ENCODE results near the gene CIDEA. TPM values are rescaled to one million over a fixed set of nuclear protein-coding genes. Genes with fewer than 3 reads are reported as not detected.

Gene CIDEA
- total RNA-seq, 2 donors from 2014 or later, result not detected

DNA sequence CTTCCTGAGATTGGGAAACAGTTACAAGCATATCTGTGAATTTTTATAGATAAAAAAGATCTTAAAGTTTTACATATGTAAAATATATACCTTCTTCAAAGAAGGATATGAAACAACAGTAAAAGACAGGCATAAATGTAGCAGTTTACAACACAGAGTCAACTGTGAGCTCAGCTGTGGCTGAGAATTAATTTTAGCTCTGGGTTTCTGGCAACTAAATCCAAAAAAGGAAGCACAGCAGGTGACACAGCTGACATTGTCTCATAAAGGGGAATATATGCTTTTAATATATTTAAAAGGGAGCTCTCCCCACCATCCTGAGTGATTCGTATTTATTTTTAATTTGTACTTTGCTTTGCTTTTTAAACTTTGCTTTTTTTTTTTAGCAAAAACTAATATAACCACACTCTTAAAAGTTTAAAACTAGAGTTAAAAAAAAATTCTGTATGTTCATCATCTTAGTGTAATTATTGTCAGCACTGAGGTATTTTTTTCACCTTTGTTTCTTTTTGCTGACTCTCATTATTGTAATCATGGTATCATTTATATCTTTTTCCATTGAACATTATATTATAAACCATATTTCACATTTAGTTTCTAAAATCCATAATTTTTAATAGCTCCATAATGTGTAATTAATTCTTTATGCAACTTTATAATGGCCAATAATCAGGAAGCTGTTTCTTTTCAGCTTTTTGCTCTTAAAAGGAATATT, 60.6 kb downstream of the CIDEA start:
- DNase-seq, result no peak
- H3K27me3 Mint-ChIP-seq (ENCODE audit: low read depth), result peaks cover 8% of the 10 kb centered on the region
- H3K9me3 Mint-ChIP-seq, result peaks cover 2% of the 10 kb centered on the region in 2 donors
- no peaks in the 10 kb centered on the region for H3K4me1 Mint-ChIP-seq (ENCODE audit: low read depth)
- no peak for ATAC-seq (replicated peaks in 1 of 2)
- peaks cover 2 to 7% of the 10 kb centered on the region in 2 donors for H3K36me3 Mint-ChIP-seq (ENCODE audit: insufficient read depth in 2 of 2)
- H3K27ac Mint-ChIP-seq, result no peak overlapping the region
- no peak overlapping the region for H3K4me3 Mint-ChIP-seq

DNA sequence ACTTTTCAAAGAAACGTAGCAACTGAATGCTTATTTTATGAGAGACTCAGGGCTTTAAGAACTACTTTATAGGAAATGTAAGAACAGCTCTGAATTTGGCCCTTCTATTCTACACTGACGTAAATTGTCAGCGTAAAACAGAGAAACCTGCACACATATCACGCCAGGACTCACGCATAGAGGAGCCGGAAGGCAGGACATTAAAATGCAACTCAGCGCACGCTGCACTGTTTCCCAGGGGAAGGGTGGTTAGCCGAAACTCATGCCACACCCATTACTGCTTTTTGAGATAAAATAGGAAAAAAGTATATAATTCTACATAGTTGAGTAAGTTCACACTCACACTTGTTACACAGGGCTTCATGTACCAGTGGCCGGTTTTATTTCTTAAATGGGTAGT, 61.3 kb downstream of the CIDEA start:
- DNase-seq, result no peak
- Mint-ChIP-seq H3K4me3 (no peak overlapping the region), H3K27ac (no peak overlapping the region), H3K27me3 (ENCODE audit: low read depth) (peaks cover 4% of the 10 kb centered on the region), H3K4me1 (ENCODE audit: low read depth) (no peaks in the 10 kb centered on the region), H3K36me3 (ENCODE audit: insufficient read depth in 2 of 2) (peaks cover 2 to 6% of the 10 kb centered on the region in 2 donors), H3K9me3 (peaks cover 2% of the 10 kb centered on the region in 2 donors)
- no peak for ATAC-seq (replicated peaks in 1 of 2)

GRCh38 chr18:12315911-12316310, 61.8 kb downstream of the CIDEA start:
- DNase-seq (no peak), ATAC-seq (replicated peaks in 1 of 2) (no peak)
- H3K9me3 Mint-ChIP-seq, result peaks cover 2% of the 10 kb centered on the region in 2 donors
- H3K4me1 Mint-ChIP-seq (ENCODE audit: low read depth), result no peaks in the 10 kb centered on the region
- H3K4me3 Mint-ChIP-seq, result no peak overlapping the region
- H3K27ac Mint-ChIP-seq, result no peak overlapping the region
- H3K27me3 Mint-ChIP-seq (ENCODE audit: low read depth), result no peaks in the 10 kb centered on the region
- peaks cover 2 to 6% of the 10 kb centered on the region in 2 donors for H3K36me3 Mint-ChIP-seq (ENCODE audit: insufficient read depth in 2 of 2)

GRCh38 chr18:12317664-12318333, 63.6 kb downstream of the CIDEA start:
- Mint-ChIP-seq H3K27ac (no peak overlapping the region), H3K9me3 (peaks cover 2% of the 10 kb centered on the region in 2 donors)
- ATAC-seq (replicated peaks in 1 of 2), result no peak

GRCh38 chr18:12318334-12318697, 64.2 kb downstream of the CIDEA start:
- Mint-ChIP-seq H3K4me3 (no peak overlapping the region), H3K27me3 (ENCODE audit: low read depth) (no peaks in the 10 kb centered on the region), H3K27ac (no peak overlapping the region), H3K36me3 (ENCODE audit: insufficient read depth in 2 of 2) (no peaks in the 10 kb centered on the region), H3K9me3 (no peaks in the 10 kb centered on the region), H3K4me1 (ENCODE audit: low read depth) (no peaks in the 10 kb centered on the region)
- no peak for DNase-seq
- ATAC-seq (replicated peaks in 1 of 2), result no peak

More at GRCh38 chr18:12317664-12318333, 63.6 kb downstream of the CIDEA start:
- no peaks in the 10 kb centered on the region for H3K4me1 Mint-ChIP-seq (ENCODE audit: low read depth)
- no peaks in the 10 kb centered on the region for H3K27me3 Mint-ChIP-seq (ENCODE audit: low read depth)
- no peak overlapping the region for H3K4me3 Mint-ChIP-seq
- DNase-seq, result no peak
- H3K36me3 Mint-ChIP-seq (ENCODE audit: insufficient read depth in 2 of 2), result no peaks in the 10 kb centered on the region

DNA sequence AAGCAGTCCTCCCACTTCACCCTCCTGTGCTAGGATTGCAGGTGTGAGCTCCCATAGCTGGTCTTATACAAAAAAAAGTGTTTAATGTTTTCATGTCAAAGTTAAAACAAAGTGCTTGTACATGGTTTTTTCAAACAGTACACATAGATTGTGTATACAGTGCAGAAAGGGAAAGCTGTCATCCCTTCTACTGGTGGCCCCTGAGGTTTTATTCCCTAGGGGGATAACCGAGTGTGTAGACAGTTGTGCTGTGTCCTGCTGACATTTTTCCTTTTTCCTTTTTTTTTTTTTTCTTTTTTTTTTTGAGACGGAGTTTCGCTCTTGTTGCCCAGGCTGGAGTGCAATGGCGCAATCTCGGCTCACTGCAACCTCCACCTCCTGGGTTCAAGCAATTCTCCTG, 64.7 kb downstream of the CIDEA start:
- H3K4me3 Mint-ChIP-seq, result no peak overlapping the region

DNA sequence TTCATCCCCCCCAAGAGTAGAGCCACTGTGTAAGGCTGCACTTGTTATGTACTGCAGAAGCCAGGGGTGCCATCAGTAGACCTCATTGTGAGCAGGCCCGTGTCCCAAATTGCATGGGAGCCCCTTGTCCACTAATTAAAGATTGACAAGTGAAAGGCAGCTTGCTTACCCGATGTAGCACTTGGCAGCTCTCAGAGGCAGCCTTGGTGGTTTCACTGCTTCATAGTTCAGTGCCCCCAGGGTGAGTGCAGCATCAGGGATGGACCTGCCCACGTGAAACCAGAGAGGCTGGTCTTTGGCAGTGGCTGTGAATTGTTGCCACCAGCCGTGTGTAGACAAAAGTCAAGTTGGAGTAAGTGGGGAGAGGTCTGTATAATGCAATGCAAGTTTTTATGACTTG, 67.2 kb downstream of the CIDEA start:
- Mint-ChIP-seq H3K36me3 (ENCODE audit: insufficient read depth in 2 of 2) (peaks cover 3 to 7% of the 10 kb centered on the region in 2 donors), H3K9me3 (no peaks in the 10 kb centered on the region), H3K4me1 (ENCODE audit: low read depth) (no peaks in the 10 kb centered on the region), H3K27me3 (ENCODE audit: low read depth) (no peaks in the 10 kb centered on the region), H3K27ac (peak overlapping the region; percentile 68), H3K4me3 (no peak overlapping the region)
- ATAC-seq (replicated peaks in 1 of 2) (no peak), DNase-seq (no peak)

More for the DNA sequence above, 64.7 kb downstream of the CIDEA start:
- DNase-seq, result no peak
- H3K36me3 Mint-ChIP-seq (ENCODE audit: insufficient read depth in 2 of 2), result no peaks in the 10 kb centered on the region
- no peak overlapping the region for H3K27ac Mint-ChIP-seq
- ATAC-seq (replicated peaks in 1 of 2), result no peak
- H3K9me3 Mint-ChIP-seq, result no peaks in the 10 kb centered on the region
- H3K4me1 Mint-ChIP-seq (ENCODE audit: low read depth), result no peaks in the 10 kb centered on the region
- no peaks in the 10 kb centered on the region for H3K27me3 Mint-ChIP-seq (ENCODE audit: low read depth)

DNA sequence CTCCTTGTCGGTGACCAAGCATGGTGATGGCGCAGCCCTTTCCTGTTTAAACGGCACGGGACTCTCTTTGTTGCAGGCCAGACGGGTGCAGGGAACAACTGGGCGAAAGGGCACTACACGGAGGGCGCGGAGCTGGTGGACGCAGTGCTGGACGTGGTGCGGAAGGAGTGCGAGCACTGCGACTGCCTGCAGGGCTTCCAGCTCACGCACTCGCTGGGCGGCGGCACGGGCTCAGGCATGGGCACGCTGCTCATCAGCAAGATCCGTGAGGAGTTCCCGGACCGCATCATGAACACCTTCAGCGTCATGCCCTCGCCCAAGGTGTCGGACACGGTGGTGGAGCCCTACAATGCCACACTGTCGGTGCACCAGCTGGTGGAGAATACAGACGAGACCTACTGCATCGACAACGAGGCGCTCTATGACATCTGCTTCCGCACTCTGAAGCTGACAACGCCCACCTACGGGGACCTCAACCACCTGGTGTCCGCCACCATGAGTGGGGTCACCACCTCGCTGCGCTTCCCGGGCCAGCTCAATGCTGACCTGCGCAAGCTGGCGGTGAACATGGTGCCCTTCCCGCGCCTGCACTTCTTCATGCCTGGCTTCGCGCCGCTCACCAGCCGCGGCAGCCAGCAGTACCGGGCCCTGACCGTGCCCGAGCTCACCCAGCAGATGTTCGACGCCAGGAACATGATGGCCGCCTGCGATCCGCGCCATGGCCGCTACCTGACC, 71.0 kb downstream of the CIDEA start:
- ATAC-seq (replicated peaks in 1 of 2) (no peak), DNase-seq (no peak)
- no peaks in the 10 kb centered on the region for H3K27me3 Mint-ChIP-seq (ENCODE audit: low read depth)
- H3K4me3 Mint-ChIP-seq, result no peak overlapping the region
- H3K27ac Mint-ChIP-seq, result no peak overlapping the region
- H3K36me3 Mint-ChIP-seq (ENCODE audit: insufficient read depth in 2 of 2), result peaks cover 7 to 16% of the 10 kb centered on the region in 2 donors
- H3K4me1 Mint-ChIP-seq (ENCODE audit: low read depth), result no peaks in the 10 kb centered on the region
- no peaks in the 10 kb centered on the region for H3K9me3 Mint-ChIP-seq

DNA sequence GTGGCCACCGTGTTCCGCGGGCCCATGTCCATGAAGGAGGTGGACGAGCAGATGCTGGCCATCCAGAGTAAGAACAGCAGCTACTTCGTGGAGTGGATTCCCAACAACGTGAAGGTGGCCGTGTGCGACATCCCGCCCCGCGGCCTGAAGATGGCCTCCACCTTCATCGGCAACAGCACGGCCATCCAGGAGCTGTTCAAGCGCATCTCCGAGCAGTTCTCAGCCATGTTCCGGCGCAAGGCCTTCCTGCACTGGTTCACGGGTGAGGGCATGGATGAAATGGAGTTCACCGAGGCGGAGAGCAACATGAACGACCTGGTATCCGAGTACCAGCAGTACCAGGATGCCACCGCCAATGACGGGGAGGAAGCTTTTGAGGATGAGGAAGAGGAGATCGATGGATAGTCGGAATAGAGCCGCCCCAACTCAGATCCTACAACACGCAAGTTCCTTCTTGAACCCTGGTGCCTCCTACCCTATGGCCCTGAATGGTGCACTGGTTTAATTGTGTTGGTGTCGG, 71.6 kb downstream of the CIDEA start:
- Mint-ChIP-seq H3K4me1 (ENCODE audit: low read depth) (no peaks in the 10 kb centered on the region), H3K36me3 (ENCODE audit: insufficient read depth in 2 of 2) (peaks cover 7 to 16% of the 10 kb centered on the region in 2 donors), H3K4me3 (no peak overlapping the region), H3K27me3 (ENCODE audit: low read depth) (no peaks in the 10 kb centered on the region), H3K27ac (no peak overlapping the region), H3K9me3 (no peaks in the 10 kb centered on the region)
- ATAC-seq (replicated peaks in 1 of 2) (no peak), DNase-seq (no peak)

DNA sequence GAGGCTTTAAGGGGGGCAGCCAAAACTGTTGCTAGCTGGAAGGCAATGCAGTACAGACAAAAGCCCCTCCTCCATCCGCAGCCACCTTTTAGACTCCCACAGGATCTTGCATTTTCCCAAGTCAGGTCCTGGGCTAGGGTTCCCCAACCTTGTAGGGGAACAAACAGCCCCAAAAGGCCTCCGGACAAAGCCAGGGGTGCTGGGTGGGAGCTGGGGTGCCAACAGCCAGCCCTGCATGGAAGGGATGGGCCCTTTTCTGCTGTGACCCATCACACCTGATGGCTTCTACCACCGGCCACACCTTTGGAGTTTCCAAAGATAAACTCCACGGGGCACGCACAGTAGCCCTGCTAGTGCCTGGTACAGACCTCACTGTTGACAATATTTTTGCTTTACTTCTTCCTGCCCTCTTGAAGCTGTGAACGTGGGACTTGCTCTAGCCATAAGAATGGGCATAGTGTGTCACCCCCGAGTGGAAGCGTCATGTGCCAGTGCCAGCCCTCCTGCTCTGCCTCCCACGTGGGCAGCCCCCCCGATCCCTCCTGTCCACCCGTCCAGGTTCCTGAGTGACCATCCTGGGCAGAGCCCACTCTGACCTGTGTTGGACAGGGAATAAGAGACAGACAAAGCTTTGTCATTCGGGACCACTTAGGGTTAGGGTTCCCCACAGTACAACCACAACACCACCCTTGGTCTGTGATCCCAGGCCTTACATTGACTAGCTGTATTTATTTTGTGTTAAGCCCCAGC, 72.7 kb downstream of the CIDEA start:
- Mint-ChIP-seq H3K9me3 (no peaks in the 10 kb centered on the region), H3K4me1 (ENCODE audit: low read depth) (no peaks in the 10 kb centered on the region), H3K27ac (no peak overlapping the region), H3K4me3 (no peak overlapping the region), H3K36me3 (ENCODE audit: insufficient read depth in 2 of 2) (peaks cover 7 to 16% of the 10 kb centered on the region in 2 donors), H3K27me3 (ENCODE audit: low read depth) (no peaks in the 10 kb centered on the region)
- DNase-seq, result no peak
- no peak for ATAC-seq (replicated peaks in 1 of 2)

All from activated T-cell treated with anti-CD3 and anti-CD28 coated beads, Interleukin-2, amount 50 U/mL, for 72 hours (primary cell).